ENCODE results near the gene CDS2.
"Not testable (repeated sequence)": the region's sequence is repeated elsewhere in the genome, so short reads cannot be mapped to it uniquely, and the experiment has no call there.

Gene CDS2

DNA sequence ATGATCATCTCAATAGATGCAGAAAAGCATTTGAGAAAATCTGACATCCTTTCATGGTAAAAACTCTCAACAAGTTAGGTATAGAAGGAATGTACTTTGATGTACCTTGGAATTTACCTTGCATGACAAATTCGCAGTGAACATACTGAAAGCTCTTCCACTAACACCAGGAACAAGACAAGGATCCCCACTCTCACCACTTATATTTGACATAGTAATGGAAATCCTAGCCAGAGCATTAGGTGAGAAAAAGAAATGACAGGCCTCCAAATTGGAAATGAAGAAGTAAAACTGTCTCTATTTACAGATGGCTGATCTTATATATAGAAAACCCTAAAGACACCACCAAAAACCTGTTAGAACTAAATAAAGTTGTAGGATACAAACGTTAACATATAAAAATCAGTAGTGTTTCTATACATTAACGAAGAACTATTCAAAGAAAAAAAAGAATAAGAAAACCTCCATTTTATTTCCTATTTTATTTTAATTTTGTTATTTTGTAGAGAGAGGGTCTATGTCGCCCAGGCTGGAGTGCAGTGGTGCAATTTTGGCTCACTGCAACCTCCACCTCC, 34.0 kb upstream of the CDS2 start:
- Histone ChIP-seq H3K36me3 (ENCODE audit: insufficient read depth) (no peaks in the 10 kb centered on the region), H3K9ac (no peak overlapping the region), H3K4me1 (ENCODE audit: low read depth, poor library complexity, severe bottlenecking) (no peaks in the 10 kb centered on the region), H3K4me2 (no peak overlapping the region), H3K4me3 (IDR thresholded peaks at IDR 0.05; ENCODE audit: insufficient read depth, low read depth, low read length) (no peak overlapping the region), H4K20me1 (ENCODE audit: insufficient read depth) (no peaks in the 10 kb centered on the region), H3K79me2 (ENCODE audit: insufficient read depth, low read depth) (no peaks in the 10 kb centered on the region), H3K27ac (no peak overlapping the region), H3K27me3 (ENCODE audit: insufficient read depth, low read depth) (no peaks in the 10 kb centered on the region), H2AFZ (ENCODE audit: low read depth) (no peak overlapping the region)
- TF ChIP-seq, protein P1, sequence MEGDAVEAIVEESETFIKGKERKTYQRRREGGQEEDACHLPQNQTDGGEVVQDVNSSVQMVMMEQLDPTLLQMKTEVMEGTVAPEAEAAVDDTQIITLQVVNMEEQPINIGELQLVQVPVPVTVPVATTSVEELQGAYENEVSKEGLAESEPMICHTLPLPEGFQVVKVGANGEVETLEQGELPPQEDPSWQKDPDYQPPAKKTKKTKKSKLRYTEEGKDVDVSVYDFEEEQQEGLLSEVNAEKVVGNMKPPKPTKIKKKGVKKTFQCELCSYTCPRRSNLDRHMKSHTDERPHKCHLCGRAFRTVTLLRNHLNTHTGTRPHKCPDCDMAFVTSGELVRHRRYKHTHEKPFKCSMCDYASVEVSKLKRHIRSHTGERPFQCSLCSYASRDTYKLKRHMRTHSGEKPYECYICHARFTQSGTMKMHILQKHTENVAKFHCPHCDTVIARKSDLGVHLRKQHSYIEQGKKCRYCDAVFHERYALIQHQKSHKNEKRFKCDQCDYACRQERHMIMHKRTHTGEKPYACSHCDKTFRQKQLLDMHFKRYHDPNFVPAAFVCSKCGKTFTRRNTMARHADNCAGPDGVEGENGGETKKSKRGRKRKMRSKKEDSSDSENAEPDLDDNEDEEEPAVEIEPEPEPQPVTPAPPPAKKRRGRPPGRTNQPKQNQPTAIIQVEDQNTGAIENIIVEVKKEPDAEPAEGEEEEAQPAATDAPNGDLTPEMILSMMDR (conservative IDR thresholded peaks at IDR 0.05; ENCODE audit: low read depth, low read length) = no peak

DNA sequence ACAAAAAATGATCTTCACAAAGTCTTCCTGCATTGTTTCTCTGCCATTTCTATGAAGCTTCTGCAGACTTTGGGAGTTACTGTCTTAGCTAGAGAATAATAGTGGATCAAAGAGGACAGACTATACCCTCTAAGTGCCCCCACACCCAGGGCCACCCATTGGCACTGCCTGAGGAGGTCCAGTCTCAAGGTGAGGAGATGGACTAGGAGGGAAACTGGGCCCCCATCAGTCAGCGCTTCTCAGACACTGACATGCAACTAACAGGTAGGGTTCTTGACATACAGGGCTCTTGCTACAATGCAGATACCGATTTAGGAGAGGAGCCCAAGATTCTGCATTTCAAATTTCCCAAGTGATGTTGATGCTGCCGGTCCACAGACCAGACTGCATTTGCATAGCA, 31.4 kb upstream of the CDS2 start:
- H3K9ac ChIP-seq = no peak overlapping the region
- H3K4me1 ChIP-seq (ENCODE audit: low read depth, poor library complexity, severe bottlenecking) = no peaks in the 10 kb centered on the region
- no peak overlapping the region for H3K27ac ChIP-seq
- TF ChIP-seq, protein P1 (conservative IDR thresholded peaks at IDR 0.05; ENCODE audit: low read depth, low read length) = no peak
- no peaks in the 10 kb centered on the region for H3K27me3 ChIP-seq (ENCODE audit: insufficient read depth, low read depth)
- no peak overlapping the region for H2AFZ ChIP-seq (ENCODE audit: low read depth)
- H3K79me2 ChIP-seq (ENCODE audit: insufficient read depth, low read depth) = no peaks in the 10 kb centered on the region
- no peak overlapping the region for H3K4me2 ChIP-seq
- H4K20me1 ChIP-seq (ENCODE audit: insufficient read depth) = no peaks in the 10 kb centered on the region
- H3K36me3 ChIP-seq (ENCODE audit: insufficient read depth) = no peaks in the 10 kb centered on the region
- H3K4me3 ChIP-seq (IDR thresholded peaks at IDR 0.05; ENCODE audit: insufficient read depth, low read depth, low read length) = no peak overlapping the region

DNA sequence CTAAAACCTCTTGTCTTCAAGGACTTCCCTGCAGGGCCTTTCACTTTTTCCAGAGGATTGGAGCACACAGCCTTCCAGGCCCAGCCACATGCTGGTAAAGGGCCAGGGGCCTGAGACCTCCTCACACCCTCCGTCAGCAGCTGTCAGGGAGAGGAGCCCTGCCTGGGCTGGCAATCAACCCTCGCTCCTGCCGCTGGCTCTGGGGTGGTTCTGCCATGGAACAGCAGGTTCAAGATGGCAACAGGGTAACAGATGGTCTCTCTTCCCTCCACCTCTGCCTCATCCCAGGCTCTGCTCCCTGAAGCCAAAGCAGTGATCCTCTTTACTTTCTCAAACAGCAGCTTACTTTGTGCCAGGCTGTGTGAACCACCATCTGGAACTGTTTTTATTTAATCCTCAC, 30.9 kb upstream of the CDS2 start:
- H3K4me1 ChIP-seq (ENCODE audit: low read depth, poor library complexity, severe bottlenecking) = no peaks in the 10 kb centered on the region
- TF ChIP-seq, protein P1 (conservative IDR thresholded peaks at IDR 0.05; ENCODE audit: low read depth, low read length) = no peak
- no peak overlapping the region for H3K4me3 ChIP-seq (IDR thresholded peaks at IDR 0.05; ENCODE audit: insufficient read depth, low read depth, low read length)
- H2AFZ ChIP-seq (ENCODE audit: low read depth) = no peak overlapping the region
- no peaks in the 10 kb centered on the region for H4K20me1 ChIP-seq (ENCODE audit: insufficient read depth)
- no peak overlapping the region for H3K27ac ChIP-seq
- no peaks in the 10 kb centered on the region for H3K36me3 ChIP-seq (ENCODE audit: insufficient read depth)
- H3K27me3 ChIP-seq (ENCODE audit: insufficient read depth, low read depth) = no peaks in the 10 kb centered on the region
- no peaks in the 10 kb centered on the region for H3K79me2 ChIP-seq (ENCODE audit: insufficient read depth, low read depth)
- no peak overlapping the region for H3K4me2 ChIP-seq
- no peak overlapping the region for H3K9ac ChIP-seq

DNA sequence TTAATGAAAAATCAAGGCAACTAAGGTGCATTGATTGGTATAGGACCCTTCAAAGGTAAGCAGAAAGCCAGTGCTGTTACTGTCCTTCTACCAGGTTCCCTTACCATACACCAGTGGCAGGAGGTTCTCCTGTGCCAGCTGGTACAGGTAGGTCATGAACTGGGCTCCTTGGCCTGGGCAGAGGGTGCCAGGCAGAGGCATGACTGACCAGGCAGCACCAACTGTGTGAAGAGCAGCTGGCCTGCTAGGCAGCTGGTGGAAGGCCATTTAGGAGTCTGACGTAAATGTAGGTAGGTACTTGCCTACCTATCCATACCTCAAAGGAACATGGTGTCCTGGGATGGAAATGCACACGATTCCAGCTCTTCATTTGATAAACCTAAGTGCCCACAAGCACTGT, 30.3 kb upstream of the CDS2 start:
- Histone ChIP-seq H3K36me3 (ENCODE audit: insufficient read depth) (no peaks in the 10 kb centered on the region), H3K27me3 (ENCODE audit: insufficient read depth, low read depth) (no peaks in the 10 kb centered on the region), H3K4me1 (ENCODE audit: low read depth, poor library complexity, severe bottlenecking) (no peaks in the 10 kb centered on the region), H3K9ac (no peak overlapping the region), H2AFZ (ENCODE audit: low read depth) (no peak overlapping the region), H4K20me1 (ENCODE audit: insufficient read depth) (no peaks in the 10 kb centered on the region), H3K79me2 (ENCODE audit: insufficient read depth, low read depth) (no peaks in the 10 kb centered on the region), H3K27ac (no peak overlapping the region), H3K4me3 (IDR thresholded peaks at IDR 0.05; ENCODE audit: insufficient read depth, low read depth, low read length) (no peak overlapping the region), H3K4me2 (no peak overlapping the region)
- TF ChIP-seq, protein P1 (conservative IDR thresholded peaks at IDR 0.05; ENCODE audit: low read depth, low read length) = no peak

DNA sequence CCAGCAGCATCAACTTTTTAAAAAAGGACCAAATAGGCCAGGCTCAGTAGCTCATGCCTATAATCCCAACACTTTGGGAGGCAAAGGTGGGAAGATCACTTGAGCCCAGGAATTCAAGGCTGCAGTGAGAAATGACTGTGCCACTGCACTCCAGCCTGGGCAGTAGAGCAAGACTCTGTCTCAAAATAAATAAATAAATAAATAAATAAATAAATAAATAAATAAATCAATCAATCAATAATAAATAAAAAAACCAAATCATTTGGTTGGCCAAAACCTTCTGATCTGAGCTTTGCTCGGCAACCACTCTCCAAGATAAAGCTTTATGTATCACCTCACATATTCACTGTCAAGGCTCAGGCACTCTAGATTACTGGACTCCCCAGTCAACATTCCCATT, 27.8 kb upstream of the CDS2 start:
- H2AFZ ChIP-seq (ENCODE audit: low read depth); H3K9ac ChIP-seq; H3K79me2 ChIP-seq (ENCODE audit: insufficient read depth, low read depth); H3K27ac ChIP-seq; H3K36me3 ChIP-seq (ENCODE audit: insufficient read depth); H3K27me3 ChIP-seq (ENCODE audit: insufficient read depth, low read depth); H3K4me2 ChIP-seq; H3K4me1 ChIP-seq (ENCODE audit: low read depth, poor library complexity, severe bottlenecking); H3K4me3 ChIP-seq (IDR thresholded peaks at IDR 0.05; ENCODE audit: insufficient read depth, low read depth, low read length); H4K20me1 ChIP-seq (ENCODE audit: insufficient read depth): not testable (repeated sequence)

DNA sequence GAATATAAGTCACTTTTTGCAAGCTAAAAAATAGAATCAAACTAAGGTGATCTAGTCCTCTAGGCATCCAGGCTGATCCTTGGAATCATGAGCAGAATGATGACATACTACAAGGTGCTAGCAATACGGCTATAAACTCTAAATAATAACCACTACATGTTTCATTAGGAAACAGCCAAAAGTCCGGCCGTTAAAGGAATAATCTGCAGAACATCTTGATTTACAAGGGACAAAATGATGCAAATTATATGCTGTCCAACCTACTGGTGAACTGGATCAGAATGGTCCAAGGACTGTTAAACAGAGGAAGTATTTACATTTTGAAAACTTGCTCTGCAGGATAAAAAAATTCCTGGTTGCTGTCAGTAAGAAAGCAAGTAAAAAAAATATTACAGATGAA, 26.9 kb upstream of the CDS2 start:
- not testable (repeated sequence) for H3K9ac ChIP-seq; H3K36me3 ChIP-seq (ENCODE audit: insufficient read depth); H4K20me1 ChIP-seq (ENCODE audit: insufficient read depth); H3K27me3 ChIP-seq (ENCODE audit: insufficient read depth, low read depth); H3K4me1 ChIP-seq (ENCODE audit: low read depth, poor library complexity, severe bottlenecking); H3K27ac ChIP-seq; H3K4me2 ChIP-seq; H3K4me3 ChIP-seq (IDR thresholded peaks at IDR 0.05; ENCODE audit: insufficient read depth, low read depth, low read length); H2AFZ ChIP-seq (ENCODE audit: low read depth); H3K79me2 ChIP-seq (ENCODE audit: insufficient read depth, low read depth)

Measured in KMS-11 (cell line).